Measurements from ENCODE around the gene ICOSLG.
"Not testable (repeated sequence)": the region's sequence is repeated elsewhere in the genome, so short reads cannot be mapped to it uniquely, and the experiment has no call there.

The ICOSLG gene

DNA sequence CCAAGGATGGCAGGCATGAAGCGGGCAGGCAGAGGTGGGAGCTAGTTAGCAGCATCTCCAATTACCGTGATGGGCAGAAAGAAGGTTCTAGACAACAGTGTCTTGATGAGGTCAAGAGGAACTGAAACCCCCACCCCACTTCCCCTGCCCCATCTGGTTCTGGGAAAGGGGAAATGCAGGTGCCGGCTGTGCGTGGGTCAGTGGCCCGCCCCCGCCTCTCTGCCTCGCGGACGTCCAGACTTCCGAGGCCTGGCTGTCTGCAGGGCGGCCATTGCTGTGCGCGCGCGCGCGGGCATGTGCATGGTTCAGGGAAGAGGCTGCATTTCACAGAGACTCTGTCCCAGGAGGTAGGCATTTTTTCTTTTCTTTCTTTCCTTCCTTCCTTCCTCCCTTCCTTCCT is 65.6 kb downstream of the ICOSLG start:
- DNase-seq, result not testable (repeated sequence)

All from DMS 273 treated with DMSO at 0.1 percent for 48 hours (cell line).